Subcutaneous adipose tissue (tissue), 4 donors: ENCODE measurements around the gene EXOSC9. TPM values are rescaled to one million over a fixed set of nuclear protein-coding genes. Genes with fewer than 3 reads are reported as not detected.

Experiments
- total RNA-seq, 4 donors: library from RNA; depleted of rRNA; stranded (reverse); fragments of >200 nt; gene quantifications; one replicate each; pipeline ENCODE4 v1.1.0, GENCODE V29; 2016
- TF ChIP-seq, protein P1 (sequence below): fragments of 450-650 bp; IDR thresholded peaks from one replicate; pipeline ENCODE4 v1.5.1; 2016; ENCODE audit warnings: low read depth, mild to moderate bottlenecking, control low read depth, antibody characterized with exemption, moderate library complexity

Gene EXOSC9
- total RNA-seq, 4 donors from 2014 or later, result 21.2 to 34.1 (median 28.3) TPM

DNA sequence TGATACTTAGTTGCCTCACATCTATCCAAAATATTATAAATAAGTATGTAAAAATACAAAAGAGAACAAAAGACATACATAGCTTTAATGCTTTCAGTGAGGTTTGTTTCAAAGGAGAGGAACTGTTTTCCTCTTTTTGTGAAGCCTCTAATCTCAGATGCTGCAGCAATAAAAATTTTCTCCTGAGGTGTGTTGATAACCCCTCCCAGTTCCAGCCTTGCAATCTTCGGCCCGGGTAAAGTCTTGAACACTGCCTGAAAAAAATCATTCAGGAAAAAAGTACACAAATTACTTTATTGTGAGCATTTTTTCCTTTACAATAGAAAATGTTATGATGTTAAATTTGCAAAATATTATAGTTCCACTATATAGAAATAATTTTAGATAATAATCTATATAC is 60.3 kb downstream of the EXOSC9 start:
- TF ChIP-seq, protein P1, sequence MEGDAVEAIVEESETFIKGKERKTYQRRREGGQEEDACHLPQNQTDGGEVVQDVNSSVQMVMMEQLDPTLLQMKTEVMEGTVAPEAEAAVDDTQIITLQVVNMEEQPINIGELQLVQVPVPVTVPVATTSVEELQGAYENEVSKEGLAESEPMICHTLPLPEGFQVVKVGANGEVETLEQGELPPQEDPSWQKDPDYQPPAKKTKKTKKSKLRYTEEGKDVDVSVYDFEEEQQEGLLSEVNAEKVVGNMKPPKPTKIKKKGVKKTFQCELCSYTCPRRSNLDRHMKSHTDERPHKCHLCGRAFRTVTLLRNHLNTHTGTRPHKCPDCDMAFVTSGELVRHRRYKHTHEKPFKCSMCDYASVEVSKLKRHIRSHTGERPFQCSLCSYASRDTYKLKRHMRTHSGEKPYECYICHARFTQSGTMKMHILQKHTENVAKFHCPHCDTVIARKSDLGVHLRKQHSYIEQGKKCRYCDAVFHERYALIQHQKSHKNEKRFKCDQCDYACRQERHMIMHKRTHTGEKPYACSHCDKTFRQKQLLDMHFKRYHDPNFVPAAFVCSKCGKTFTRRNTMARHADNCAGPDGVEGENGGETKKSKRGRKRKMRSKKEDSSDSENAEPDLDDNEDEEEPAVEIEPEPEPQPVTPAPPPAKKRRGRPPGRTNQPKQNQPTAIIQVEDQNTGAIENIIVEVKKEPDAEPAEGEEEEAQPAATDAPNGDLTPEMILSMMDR, result no peak

DNA sequence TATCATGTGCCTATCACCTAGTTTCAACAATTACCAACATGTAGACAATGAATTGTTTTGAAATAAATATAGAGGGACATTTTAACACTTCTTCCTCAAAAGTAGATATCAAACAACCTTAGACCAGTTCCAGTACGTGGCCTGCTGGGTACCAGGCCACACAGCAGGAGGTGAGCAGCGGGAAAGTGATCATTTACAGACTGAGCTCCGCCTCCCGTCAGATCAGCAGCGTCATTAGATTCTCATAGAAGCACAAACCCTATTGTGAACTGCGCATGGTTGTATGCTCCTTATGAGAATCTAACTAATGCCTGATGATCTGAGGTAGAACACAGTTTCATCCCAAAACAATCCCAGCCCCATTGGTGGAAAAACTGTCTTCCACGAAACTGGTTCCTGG is 62.7 kb downstream of the EXOSC9 start:
- TF ChIP-seq, protein P1, result no peak

Other genes with a start within 250 kb of the EXOSC9 start
- 100 to 1,000 TPM; 448 to 793 (median 575) TPM for gene ANXA5, start 104.3 kb upstream of the EXOSC9 start, total RNA-seq
- 1 to 10 TPM in 1 of 4 donors, not detected in 3; 1.3 TPM for gene SMIM43, start 36.2 kb upstream of the EXOSC9 start, total RNA-seq
- 1 to 10 TPM; 1.7 to 6.8 (median 2.6) TPM for gene CCNA2, start 22.6 kb downstream of the EXOSC9 start, total RNA-seq
- gene BBS7, start 69.2 kb downstream of the EXOSC9 start, total RNA-seq, result 10 to 100 TPM in 3 of 4 donors, 1 to 10 TPM in 1; 8.1 to 19.0 (median 11.9) TPM
- gene TRPC3, start 150.7 kb downstream of the EXOSC9 start, total RNA-seq, result 1 to 10 TPM in 2 of 4 donors, under 1 TPM in 2; 0.22 to 1.5 (median 0.83) TPM